PC-3 (cell line): ENCODE measurements around the gene UBP1. TPM values are rescaled to one million over a fixed set of nuclear protein-coding genes. Genes with fewer than 3 reads are reported as not detected.

Source experiments
- ATAC-seq: fragments of 200-7000 bp; cut with Tn5 transposase; 2 replicates; pipeline ENCODE4 v1.9.1; 2020; ENCODE audit warnings: mild to moderate bottlenecking, moderate library complexity
- BruUV-seq: library from RNA; stranded (reverse); fragments of 400-500 nt; replicated peaks from 2 replicates; lab custom pipeline; 2021; lab: Mats Ljungman, UMichigan
- CTCF ChIA-PET: fragments of 300-600 bp; sonication (Branson Sonifier 250); formaldehyde crosslinking; loops from one replicate; lab custom pipeline; 2022; ENCODE audit warnings: antibody characterized with exemption; lab: Charles Lee
- POLR2A ChIA-PET: fragments of 300-600 bp; sonication (Branson Sonifier 250); formaldehyde crosslinking; loops from one replicate; lab custom pipeline; 2022; ENCODE audit warnings: antibody characterized with exemption; ENCODE audit not compliant: unreplicated experiment; lab: Charles Lee
- DNase-seq: peaks from one replicate; pipeline ENCODE4 v3.0.0-alpha.2; 2015
- H2AFZ ChIP-seq: fragments of 300-600 bp; sonication (generic); 2 replicates; pipeline ENCODE4 v1.6.0; 2016; ENCODE audit warnings: antibody characterized with exemption, low read length
- H3F3A ChIP-seq: fragments of 300-600 bp; sonication (generic); one replicate; pipeline ENCODE4 v1.6.0; 2017; ENCODE audit warnings: antibody characterized with exemption, low read length, control low read depth, mild to moderate bottlenecking; ENCODE audit not compliant: unreplicated experiment
- H3K27ac ChIP-seq: fragments of 300-600 bp; sonication (generic); 2 replicates; pipeline ENCODE4 v1.5.1; 2016; ENCODE audit warnings: mild to moderate bottlenecking, low read length
- H3K27me3 ChIP-seq: fragments of 300-600 bp; sonication (generic); 2 replicates; pipeline ENCODE4 v1.6.1; 2016; ENCODE audit warnings: low read length, mixed read lengths
- H3K36me3 ChIP-seq: fragments of 300-600 bp; sonication (generic); 2 replicates; pipeline ENCODE4 v1.6.1; 2016; ENCODE audit warnings: low read depth, mixed run types, low read length, mixed read lengths
- H3K4me1 ChIP-seq: fragments of 300-600 bp; sonication (generic); 2 replicates; pipeline ENCODE4 v1.5.1; 2016; ENCODE audit warnings: low read length; ENCODE audit not compliant: insufficient read depth
- H3K4me2 ChIP-seq: fragments of 300-600 bp; sonication (generic); 2 replicates; pipeline ENCODE4 v1.6.0; 2016; ENCODE audit warnings: low read length
- H3K4me3 ChIP-seq: fragments of 300-600 bp; sonication (generic); 2 replicates; pipeline ENCODE4 v1.5.1; 2016; ENCODE audit warnings: mild to moderate bottlenecking, low read length, mixed read lengths
- H3K79me2 ChIP-seq: fragments of 300-600 bp; sonication (generic); 2 replicates; pipeline ENCODE4 v1.6.1; 2017; ENCODE audit warnings: low read length, mixed read lengths
- H3K9ac ChIP-seq: fragments of 300-600 bp; sonication (generic); 2 replicates; pipeline ENCODE4 v1.6.0; 2016; ENCODE audit warnings: mild to moderate bottlenecking, low read length
- H3K9me2 ChIP-seq: fragments of 300-600 bp; sonication (generic); replicated peaks from 2 replicates; pipeline ENCODE4 v1.6.1; 2016; ENCODE audit warnings: mixed run types, low read length, mixed read lengths
- H3K9me3 ChIP-seq: fragments of 300-600 bp; sonication (generic); 2 replicates; pipeline ENCODE4 v1.6.1; 2016; ENCODE audit warnings: low read length, mixed read lengths
- H4K20me1 ChIP-seq: fragments of 300-600 bp; sonication (generic); 2 replicates; pipeline ENCODE4 v1.6.1; 2016; ENCODE audit warnings: low read length, mixed read lengths
- CTCF ChIP-seq: fragments of 300-600 bp; sonication (generic); conservative IDR thresholded peaks from 2 replicates; pipeline ENCODE4 v1.5.1; 2017; ENCODE audit warnings: antibody characterized with exemption, low read depth, mild to moderate bottlenecking, low read length
- EZH2 ChIP-seq: fragments of 300-600 bp; sonication (generic); IDR thresholded peaks from one replicate; pipeline ENCODE4 v1.6.1; 2017; ENCODE audit warnings: antibody characterized with exemption, mild to moderate bottlenecking, low read length; ENCODE audit not compliant: unreplicated experiment
- EZH2phosphoT487 ChIP-seq: fragments of 300-600 bp; sonication (generic); IDR thresholded peaks from 2 replicates; pipeline ENCODE4 v1.6.1; 2018; ENCODE audit warnings: mild to moderate bottlenecking, antibody characterized with exemption, low read length, borderline replicate concordance
- intact Hi-C: fragments of 100-400 bp; cut with micrococcal nuclease; formaldehyde crosslinking; loops from 2 replicates; pipeline ENCODE4 v1.9.0; 2023
- total RNA-seq: library from RNA; depleted of rRNA; stranded (reverse); fragments of >200 nt; gene quantifications from 2 replicates; pipeline ENCODE4 v1.2.3, GENCODE V29; 2014

Gene UBP1
- total RNA-seq, 1 experiment from 2014 or later, result 49.3 TPM

GRCh38 chr3:33389908-33390307 is 50.3 kb downstream of the UBP1 start:
- DNase-seq (no peak), ATAC-seq (no peak)
- H4K20me1 ChIP-seq, result no peaks in the 10 kb centered on the region
- peaks cover 29% of the 10 kb centered on the region for H3K4me1 ChIP-seq
- H3K9me3 ChIP-seq, result no peaks in the 10 kb centered on the region
- no peak overlapping the region for H3K9ac ChIP-seq
- H3K4me2 ChIP-seq, result no peak overlapping the region
- TF ChIP-seq EZH2phosphoT487 (no peak), CTCF (no peak), EZH2 (no peak)
- CTCF ChIA-PET, result no interaction called here
- no TSS peak for BruUV-seq
- H3K9me2 ChIP-seq, result no peaks in the 10 kb centered on the region
- H3K27ac ChIP-seq, result no peak overlapping the region
- H3K36me3 ChIP-seq, result peaks cover 68% of the 10 kb centered on the region
- peaks cover 13% of the 10 kb centered on the region; the same call in 1 of the 2 replicates for H3K79me2 ChIP-seq
- POLR2A ChIA-PET, result no interaction called here
- intact Hi-C loops, result loop anchor here (5.0 kb wide), 1 partner anchor 327 kb away; the partner anchor contains the start of gene CLASP2
- H3K27me3 ChIP-seq, result no peaks in the 10 kb centered on the region
- no peak overlapping the region for H2AFZ ChIP-seq
- H3F3A ChIP-seq, result peaks cover 14% of the 10 kb centered on the region
- H3K4me3 ChIP-seq, result no peak overlapping the region

- H2AFZ ChIP-seq, result no peak overlapping the region
- peaks cover 26% of the 10 kb centered on the region for H3K4me1 ChIP-seq
- CTCF ChIA-PET, result no interaction called here
- H3K79me2 ChIP-seq, result peaks cover 13% of the 10 kb centered on the region; the same call in 1 of the 2 replicates
- no peaks in the 10 kb centered on the region for H3K27me3 ChIP-seq
- no peaks in the 10 kb centered on the region for H3K9me2 ChIP-seq
- intact Hi-C loops, result no loop called here
- H3K27ac ChIP-seq, result peak overlapping the region; percentile 7
- no peak for TF ChIP-seq EZH2phosphoT487
- TF ChIP-seq EZH2, result no peak
- TF ChIP-seq CTCF, result no peak
- no peak overlapping the region for H3K4me3 ChIP-seq
- peaks cover 11% of the 10 kb centered on the region for H3F3A ChIP-seq
- no peak overlapping the region for H3K9ac ChIP-seq
- DNase-seq (peak; percentile 13), ATAC-seq (no peak)
- H3K4me2 ChIP-seq, result peak overlapping the region; percentile 7; the same call in 1 of the 2 replicates
- BruUV-seq, result TSS peak; percentile 46
- peaks cover 75% of the 10 kb centered on the region for H3K36me3 ChIP-seq
- H3K9me3 ChIP-seq, result no peaks in the 10 kb centered on the region
- no peaks in the 10 kb centered on the region for H4K20me1 ChIP-seq
- POLR2A ChIA-PET, result no interaction called here
Observed at GRCh38 chr3:33388374-33389100, 51.7 kb downstream of the UBP1 start.

- H3K27ac ChIP-seq, result no peak overlapping the region
- CTCF ChIA-PET, result no interaction called here
- no peak for ATAC-seq
- no peaks in the 10 kb centered on the region for H3K9me3 ChIP-seq
- BruUV-seq, result no TSS peak
- intact Hi-C loops, result no loop called here
- POLR2A ChIA-PET, result no interaction called here
- no peaks in the 10 kb centered on the region for H4K20me1 ChIP-seq
- H3K27me3 ChIP-seq, result no peaks in the 10 kb centered on the region
- H2AFZ ChIP-seq, result no peak overlapping the region
- H3F3A ChIP-seq, result no peaks in the 10 kb centered on the region
- H3K79me2 ChIP-seq, result peaks cover 5% of the 10 kb centered on the region; the same call in 1 of the 2 replicates
- H3K4me3 ChIP-seq, result no peak overlapping the region
- TF ChIP-seq CTCF (no peak), EZH2 (no peak), EZH2phosphoT487 (no peak)
- no peak for DNase-seq
- H3K36me3 ChIP-seq, result peaks cover 70% of the 10 kb centered on the region
- no peaks in the 10 kb centered on the region for H3K9me2 ChIP-seq
- H3K9ac ChIP-seq, result no peak overlapping the region
- H3K4me1 ChIP-seq, result peaks cover 12% of the 10 kb centered on the region
- H3K4me2 ChIP-seq, result no peak overlapping the region
Observed at GRCh38 chr3:33386631-33387030, 53.6 kb downstream of the UBP1 start.
